GM18499 (cell line): ENCODE results near the gene RCC2.
"Not testable (repeated sequence)": the region's sequence is repeated elsewhere in the genome, so short reads cannot be mapped to it uniquely, and the experiment has no call there.

Experiments used
- ATAC-seq: cut with Tn5 transposase; IDR thresholded peaks from one replicate; pipeline ENCODE4 v1.9.1; 2021; ENCODE audit warnings: moderate number of reproducible peaks; ENCODE audit not compliant: insufficient read depth, unreplicated experiment

Gene RCC2

GRCh38 chr1:17439250-17440073 lies at the start of gene RCC2:
RCC2 (minus strand) TSS chr1:17439677; CDS start chr1:17438514, 1,163 bp downstream.
- no peak for ATAC-seq

DNA sequence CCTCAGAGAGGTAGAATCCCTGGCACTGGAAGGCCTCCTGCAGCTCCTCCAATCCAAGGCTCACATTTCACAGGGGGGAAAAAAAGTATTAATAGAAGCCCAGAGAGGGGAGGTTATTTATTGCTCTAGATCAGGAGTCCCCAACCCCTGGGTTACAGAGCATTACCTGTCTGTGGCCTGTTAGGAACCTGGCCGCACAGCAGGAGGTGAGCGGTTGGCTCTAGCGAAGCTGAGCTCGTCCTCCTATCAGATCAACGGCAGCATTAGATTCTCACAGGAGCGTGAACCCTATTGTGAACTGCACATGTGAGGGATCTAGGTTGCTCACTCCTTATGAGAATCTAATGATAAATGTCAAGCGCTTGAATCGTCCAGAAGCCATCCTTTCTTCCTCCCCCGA lies 46.8 kb upstream of the RCC2 start:
- no peak for ATAC-seq

DNA sequence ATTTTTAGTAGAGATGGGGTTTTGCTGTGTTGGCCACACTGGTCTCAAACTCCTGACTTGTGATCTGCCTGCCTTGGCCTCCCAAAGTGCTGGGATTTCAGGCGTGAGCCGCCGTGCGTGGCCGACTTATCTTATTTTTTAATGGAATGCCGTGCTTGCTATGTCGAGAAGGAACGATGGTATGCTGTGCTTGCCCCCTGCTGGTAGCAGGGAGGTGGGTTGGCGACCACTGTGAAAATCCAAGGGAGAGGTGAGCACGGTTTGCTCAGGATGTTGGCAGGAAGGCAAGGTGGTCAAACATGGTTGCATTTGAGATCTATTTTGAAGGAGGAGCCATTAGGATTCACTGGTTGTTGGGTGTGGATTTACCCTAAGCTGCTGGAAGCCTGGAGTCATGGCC lies 45.8 kb upstream of the RCC2 start:
- ATAC-seq, result no peak

DNA sequence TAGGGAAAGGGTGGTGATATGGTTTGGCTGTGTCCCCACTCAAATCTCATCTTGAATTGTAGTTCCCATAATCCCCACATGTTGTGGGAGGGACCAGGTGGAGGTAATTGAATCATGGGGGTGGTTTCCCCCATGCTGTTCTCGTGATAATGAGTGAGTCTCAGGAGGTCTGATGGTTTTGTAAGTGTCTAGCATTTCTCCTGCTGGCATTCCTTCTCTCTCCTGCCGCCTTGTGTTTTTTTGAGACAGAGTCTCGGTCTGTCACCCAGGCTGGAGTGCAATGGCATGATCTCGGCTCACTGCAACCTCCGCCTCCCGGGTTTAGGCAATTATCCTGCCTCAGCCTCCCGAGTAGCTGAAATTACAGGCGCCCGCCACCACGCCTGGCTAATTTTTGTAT lies 42.5 kb upstream of the RCC2 start:
- not testable (repeated sequence) for ATAC-seq

GRCh38 chr1:17480846-17481245 lies 41.4 kb upstream of the RCC2 start:
- ATAC-seq, result no peak

- ATAC-seq, result no peak
These were observed 36.3 kb upstream of the RCC2 start for GRCh38 chr1:17475752-17476151.

DNA sequence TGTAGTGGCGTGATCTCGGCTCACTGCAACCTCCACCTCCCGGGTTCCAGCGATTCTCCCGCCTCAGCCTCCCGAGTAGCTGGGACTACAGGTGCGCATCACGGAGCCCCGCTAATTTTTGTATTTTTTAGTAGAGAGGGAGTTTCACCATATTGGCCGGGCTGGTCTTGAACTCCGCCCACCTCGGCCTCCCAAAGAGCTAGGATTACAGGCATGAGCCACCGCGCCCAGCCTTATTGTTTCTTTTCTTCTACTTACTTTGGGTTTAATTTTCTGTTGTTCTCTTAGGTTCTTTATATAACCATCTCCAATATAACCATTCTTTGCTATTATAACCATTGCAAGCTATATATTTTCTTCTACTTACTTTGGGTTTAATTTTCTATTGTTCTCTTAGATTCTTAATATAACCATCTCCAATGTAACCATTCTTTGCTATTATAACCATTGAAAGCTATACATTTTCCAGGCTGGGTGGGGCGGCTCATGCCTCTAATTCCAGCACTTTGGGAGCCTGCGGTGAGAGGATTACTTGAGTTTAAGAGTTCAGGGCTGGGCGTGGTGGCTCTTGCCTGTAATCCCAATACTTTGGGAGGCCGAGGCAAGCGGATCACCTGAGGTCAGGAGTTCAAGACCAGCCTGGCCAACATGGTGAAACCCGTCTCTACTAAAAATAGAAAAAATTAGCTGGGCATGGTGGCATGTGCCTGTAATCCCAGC lies 35.5 kb upstream of the RCC2 start:
- not testable (repeated sequence) for ATAC-seq

DNA sequence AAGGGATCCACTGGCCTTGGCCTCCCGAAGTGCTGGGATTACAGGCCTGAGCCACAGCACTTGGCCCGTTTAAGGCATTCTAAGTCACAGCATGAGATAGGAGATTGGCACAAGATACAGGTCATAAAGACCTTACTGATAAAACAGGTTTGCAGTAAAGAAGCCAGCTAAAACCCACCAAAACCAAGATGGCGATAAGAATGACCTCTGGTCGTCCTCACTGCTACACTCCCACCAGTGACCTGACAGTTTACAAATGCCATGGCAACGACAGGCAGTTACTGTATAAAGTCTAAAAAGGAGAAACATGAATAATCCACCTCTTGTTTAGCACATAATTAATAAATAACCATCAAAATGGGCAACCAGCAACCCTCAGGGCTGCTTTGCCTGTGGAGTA lies 33.3 kb upstream of the RCC2 start:
- no peak for ATAC-seq

- no peak for ATAC-seq
These were observed 31.9 kb upstream of the RCC2 start for GRCh38 chr1:17471393-17471792.

DNA sequence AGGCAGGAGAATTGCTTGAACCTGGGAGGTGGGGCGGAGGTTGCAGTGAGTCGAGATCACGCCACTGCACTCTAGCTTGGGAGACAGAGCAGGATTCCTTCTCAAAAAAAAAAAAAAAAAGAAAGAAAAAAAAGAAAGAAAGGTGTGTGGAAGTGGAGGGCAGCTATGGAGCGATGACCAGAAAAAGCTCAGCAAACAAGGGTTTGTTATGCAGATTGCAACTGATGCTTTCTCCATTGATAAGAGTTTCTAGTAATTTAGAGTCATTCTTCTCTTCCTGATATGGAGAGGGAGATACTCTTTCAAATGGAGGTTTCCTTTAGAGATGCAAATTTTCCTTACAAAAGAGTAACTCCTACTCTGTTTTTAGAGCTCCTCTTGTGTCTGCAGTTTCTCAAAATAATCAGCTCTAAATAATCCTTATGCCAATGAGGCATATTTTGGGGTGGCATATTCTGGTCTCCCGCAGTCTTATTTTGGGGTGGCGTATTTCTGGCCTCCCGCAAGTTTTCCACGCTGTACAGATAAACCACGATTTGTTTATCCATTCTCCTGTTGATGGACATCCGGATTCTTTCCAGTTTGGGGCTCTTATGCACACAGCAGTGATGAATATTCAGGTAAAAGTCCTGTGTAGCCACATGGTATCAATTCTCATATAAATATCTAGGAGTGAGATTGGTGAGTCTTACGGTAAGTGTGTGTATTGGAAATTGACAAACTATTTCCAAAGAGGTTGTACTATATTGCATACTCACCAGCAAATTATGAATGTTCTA lies 30.7 kb upstream of the RCC2 start:
- no peak for ATAC-seq

DNA sequence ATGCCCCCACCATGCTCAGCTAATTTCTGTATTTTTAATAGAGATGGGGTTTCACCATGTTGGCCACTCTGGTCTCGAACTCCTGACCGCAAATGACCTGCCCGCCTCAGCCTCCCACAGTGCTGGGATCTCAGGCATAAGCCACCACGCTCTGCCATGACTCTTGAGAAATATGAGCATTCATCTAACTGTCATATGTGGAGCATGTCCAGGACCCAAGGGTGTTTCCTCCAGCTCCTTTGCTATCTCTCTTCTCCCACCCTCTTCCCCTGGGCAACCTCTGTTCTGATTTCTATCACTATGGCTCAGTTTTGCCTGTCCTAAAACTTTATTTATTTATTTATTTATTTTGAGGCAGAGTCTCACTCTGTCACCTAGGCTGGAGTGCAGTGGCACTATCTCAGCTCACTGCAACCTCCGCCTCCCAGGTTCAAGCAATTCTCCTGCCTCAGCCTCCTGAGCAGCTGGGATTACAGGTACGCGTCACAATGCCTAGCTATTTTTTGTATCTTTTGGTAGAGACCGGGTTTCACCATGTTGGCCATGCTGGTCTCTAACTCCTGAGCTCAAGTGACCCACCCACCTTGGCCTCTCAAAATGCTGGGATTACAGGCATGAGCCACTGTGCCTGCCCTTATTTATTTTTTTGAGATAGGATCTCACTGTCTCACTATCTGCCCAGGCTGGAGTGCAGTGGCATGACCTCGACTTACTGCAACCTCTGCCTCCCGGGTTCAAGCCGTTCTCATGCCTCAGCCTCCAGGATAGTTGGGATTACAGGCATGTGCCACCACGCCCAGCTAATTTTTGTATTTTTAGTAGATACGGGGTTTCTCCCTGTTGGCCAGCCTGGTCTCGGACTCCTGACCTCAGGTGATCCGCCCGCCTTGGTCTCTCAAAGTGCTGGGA lies 29.1 kb upstream of the RCC2 start:
- not testable (repeated sequence) for ATAC-seq

DNA sequence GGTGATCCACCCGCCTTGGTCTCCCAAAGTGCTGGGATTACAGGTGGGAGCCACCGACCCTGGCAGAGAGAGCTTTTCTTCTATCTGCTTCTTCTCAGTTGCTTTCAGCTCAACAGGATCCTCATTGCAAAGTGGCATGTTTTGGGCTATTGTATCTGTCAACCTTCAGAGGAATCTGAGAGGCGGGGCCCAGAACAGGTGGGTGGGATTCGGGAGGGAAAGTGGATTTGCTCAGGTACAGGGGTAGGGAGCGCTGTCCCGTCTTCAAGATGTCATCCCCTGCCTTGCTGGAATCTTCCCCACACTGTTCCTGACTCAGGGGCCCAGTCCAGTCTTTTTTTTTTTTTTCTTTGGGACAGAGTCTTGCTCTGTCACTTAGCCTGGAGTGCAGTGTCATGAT lies 26.9 kb upstream of the RCC2 start:
- ATAC-seq, result no peak

DNA sequence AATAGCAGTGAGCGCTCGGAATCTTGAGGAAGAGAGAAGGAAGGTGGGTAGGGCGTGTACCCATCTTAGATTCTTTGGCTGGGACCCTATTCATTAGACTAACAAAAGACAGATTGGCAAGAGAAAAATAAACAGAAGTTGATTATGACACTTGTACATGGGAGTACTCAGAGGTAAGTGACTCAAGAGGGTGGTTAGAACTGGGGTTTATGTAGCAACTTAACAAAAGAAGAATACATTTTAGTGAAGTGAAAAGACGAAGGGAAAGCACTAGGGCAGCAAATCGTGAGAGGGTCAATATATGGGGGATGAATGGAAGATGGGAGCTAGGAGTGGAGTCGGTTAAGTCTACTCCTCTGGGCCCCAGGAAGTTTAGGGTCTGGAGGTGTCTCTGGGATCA lies 25.8 kb upstream of the RCC2 start:
- ATAC-seq, result no peak

DNA sequence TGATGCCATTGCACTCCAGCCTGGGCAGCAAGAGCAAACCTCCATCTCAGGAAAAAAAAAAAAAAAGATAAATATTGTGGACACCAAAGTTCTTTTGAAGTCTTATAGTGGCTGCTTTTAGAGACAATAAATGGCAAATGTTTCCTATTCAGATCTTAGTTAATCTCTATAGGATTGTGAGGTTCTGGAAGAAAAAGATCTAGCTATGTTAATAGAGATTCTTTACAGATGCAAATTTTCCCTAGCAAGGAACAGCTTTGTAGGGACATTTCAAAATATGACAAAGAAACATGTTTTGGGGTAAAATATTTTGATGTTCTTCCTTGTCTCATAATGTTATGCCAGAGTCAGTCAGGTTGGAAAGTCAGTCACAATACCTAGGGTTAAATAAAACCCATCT lies 24.5 kb upstream of the RCC2 start:
- ATAC-seq, result no peak

DNA sequence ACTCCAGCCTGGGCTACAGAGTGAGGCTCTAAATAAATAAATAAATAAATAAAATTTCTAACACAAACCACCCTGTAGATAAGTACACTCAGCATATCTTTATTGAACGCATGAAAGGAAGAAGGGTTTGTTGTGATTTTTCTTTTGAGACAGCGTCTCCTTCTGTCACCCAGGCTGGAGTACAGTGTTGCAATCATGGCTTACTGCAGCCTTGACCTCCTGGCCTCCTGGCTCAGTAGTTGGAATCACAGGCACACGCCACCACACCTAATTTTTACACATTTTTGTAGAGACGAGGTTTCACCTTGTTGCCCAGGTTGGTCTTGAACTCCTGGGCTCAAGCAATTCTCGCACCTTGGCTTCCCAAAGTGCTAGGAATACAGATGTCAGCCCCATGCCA lies 23.2 kb upstream of the RCC2 start:
- no peak for ATAC-seq

DNA sequence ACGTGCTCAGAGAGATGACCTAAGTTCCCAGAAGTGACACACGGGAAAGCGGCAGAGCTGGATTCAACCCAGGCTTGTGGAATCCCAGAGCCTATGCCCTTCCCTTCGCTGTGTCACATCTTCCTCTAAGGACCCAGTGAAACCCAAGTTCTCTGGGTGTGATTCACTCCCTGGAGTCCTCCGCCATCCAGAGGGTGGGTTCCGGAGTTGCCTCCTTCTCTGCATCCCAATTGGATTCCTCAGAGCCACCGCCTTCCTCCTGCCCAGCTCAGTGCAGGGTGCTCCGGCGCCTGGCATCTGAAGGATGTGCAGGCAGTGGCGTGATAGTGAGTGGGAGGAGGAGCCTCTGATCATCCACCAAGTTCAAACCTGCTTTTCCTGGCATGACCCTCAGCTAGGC lies 20.7 kb upstream of the RCC2 start:
- ATAC-seq, result no peak

DNA sequence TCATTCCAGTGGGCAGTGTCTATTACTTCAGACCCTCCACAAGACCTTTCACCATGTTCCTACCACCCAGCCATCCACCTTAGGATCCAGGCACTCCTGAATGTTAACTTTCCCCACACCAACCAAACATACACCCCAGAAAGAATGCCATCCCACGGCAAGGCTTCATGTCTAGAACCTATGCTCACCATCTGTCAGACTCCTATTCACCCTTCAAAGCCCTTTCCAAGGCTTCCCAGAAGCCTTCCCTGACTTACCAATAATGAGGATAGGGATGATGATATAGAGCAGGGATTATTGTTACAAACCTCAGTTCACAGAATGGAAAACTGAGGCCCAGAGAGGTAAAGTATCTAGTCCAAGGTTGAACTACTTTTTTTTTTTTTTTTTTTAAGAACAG lies 19.3 kb upstream of the RCC2 start:
- ATAC-seq, result no peak

DNA sequence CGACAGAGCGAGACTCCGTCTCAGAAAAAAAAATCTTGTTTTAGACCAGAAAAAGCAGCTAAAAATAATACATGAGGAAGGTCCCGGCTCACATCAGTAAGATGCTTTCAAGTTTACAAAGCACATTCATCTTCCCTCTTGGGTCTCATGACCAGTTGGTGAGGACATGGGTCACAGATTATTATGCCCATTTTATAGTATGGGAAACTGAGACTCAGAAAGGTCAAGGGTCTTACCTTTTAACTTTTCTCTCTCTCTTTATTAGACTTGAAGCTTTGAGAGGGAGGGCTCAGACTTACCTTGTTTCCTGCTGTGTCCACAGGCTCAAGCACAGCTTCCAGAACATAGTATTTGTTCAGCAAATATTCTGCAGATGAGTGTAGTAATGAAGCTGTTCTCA lies 13.2 kb upstream of the RCC2 start:
- ATAC-seq, result no peak

DNA sequence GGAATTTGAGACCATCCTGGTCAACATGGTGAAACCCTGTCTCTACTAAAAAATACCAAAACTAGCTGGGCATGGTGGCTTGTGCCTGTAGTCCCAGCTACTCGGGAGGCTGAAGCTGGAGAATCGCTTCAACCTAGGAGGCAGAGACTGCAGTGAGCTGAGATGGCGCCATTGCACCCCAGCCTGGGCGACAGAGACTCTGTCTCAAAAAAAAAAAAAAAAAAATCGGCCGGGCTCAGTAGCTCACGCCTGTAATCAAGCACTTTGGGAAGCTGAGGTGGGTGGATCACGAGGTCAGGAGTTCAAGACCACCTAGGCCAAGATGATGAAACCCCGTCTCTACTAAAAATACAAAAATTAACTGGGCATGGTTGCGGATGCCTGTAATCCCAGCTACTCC lies 12.7 kb upstream of the RCC2 start:
- not testable (repeated sequence) for ATAC-seq

DNA sequence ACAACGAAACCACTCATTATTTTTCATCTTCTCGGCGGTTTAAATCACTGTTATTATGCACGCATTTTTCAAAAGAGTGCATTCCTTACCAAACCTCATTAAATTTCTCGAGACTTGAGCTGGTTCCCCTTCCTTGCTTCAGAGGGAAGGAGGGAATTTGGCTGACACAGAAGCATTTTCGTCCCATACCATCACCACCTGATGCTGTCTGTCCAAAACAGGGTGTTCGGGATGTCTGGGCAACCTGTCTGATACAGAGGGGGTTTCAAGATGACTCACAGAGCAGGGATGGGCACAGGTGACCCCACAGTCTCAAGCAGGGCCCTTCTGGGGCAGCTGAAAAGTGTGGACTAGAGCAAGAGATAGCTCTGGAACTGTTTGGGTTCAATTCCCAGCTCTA lies 12.3 kb upstream of the RCC2 start:
- ATAC-seq, result no peak
